ENCODE results near the gene TSPAN32.

Gene TSPAN32

DNA sequence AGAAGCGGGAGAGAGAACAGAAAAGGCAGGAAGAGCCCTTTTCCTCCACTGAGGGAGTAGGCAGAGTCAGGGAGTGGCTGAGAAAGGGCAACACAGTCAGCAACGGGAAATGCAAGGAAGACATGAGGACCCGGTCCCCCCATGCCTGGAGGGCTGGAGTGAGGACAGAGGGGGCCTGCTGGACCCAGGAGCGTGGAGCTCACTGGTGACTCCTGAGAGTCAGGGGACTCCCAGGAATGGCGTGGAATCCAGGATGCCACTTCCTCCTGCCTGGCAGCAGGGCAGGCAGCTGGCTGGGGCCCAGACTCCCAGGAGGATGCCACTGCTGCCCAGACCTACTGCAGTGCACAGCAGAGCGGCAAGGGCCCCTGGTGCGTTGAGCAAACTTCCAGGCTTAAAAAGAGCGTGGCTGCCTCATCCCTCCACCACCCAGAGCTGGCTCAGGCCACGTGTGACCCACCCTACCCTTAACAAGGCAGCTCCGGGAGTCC lies 11.4 kb upstream of the TSPAN32 start:
- Histone ChIP-seq H3K4me3 (IDR thresholded peaks at IDR 0.05; ENCODE audit: insufficient read depth, low read depth, low read length) (no peak overlapping the region), H3K27me3 (ENCODE audit: insufficient read depth, low read depth) (peaks cover 67% of the 10 kb centered on the region), H4K20me1 (ENCODE audit: insufficient read depth) (no peaks in the 10 kb centered on the region), H3K27ac (no peak overlapping the region), H3K36me3 (ENCODE audit: insufficient read depth) (no peaks in the 10 kb centered on the region), H2AFZ (ENCODE audit: low read depth) (no peak overlapping the region), H3K79me2 (ENCODE audit: insufficient read depth, low read depth) (no peaks in the 10 kb centered on the region), H3K4me1 (ENCODE audit: low read depth, poor library complexity, severe bottlenecking) (no peaks in the 10 kb centered on the region), H3K4me2 (no peak overlapping the region), H3K9ac (no peak overlapping the region)
- TF ChIP-seq CTCF (conservative IDR thresholded peaks at IDR 0.05; ENCODE audit: low read depth, low read length) = no peak

GRCh38 chr11:2293531-2293971 lies 8.3 kb upstream of the TSPAN32 start:
- Histone ChIP-seq H3K27me3 (ENCODE audit: insufficient read depth, low read depth) (peaks cover 75% of the 10 kb centered on the region), H3K4me1 (ENCODE audit: low read depth, poor library complexity, severe bottlenecking) (no peaks in the 10 kb centered on the region), H3K27ac (no peak overlapping the region), H3K4me2 (no peak overlapping the region), H3K79me2 (ENCODE audit: insufficient read depth, low read depth) (no peaks in the 10 kb centered on the region), H3K9ac (no peak overlapping the region), H2AFZ (ENCODE audit: low read depth) (no peak overlapping the region), H3K36me3 (ENCODE audit: insufficient read depth) (no peaks in the 10 kb centered on the region), H4K20me1 (ENCODE audit: insufficient read depth) (no peaks in the 10 kb centered on the region), H3K4me3 (IDR thresholded peaks at IDR 0.05; ENCODE audit: insufficient read depth, low read depth, low read length) (no peak overlapping the region)
- no peak for TF ChIP-seq CTCF (conservative IDR thresholded peaks at IDR 0.05; ENCODE audit: low read depth, low read length)

GRCh38 chr11:2293984-2294925 lies 7.6 kb upstream of the TSPAN32 start:
- no peaks in the 10 kb centered on the region for H3K36me3 ChIP-seq (ENCODE audit: insufficient read depth)
- H3K27me3 ChIP-seq (ENCODE audit: insufficient read depth, low read depth) = peaks cover 72% of the 10 kb centered on the region
- no peak for TF ChIP-seq CTCF (conservative IDR thresholded peaks at IDR 0.05; ENCODE audit: low read depth, low read length)
- no peaks in the 10 kb centered on the region for H4K20me1 ChIP-seq (ENCODE audit: insufficient read depth)
- no peak overlapping the region for H3K4me2 ChIP-seq
- no peak overlapping the region for H3K9ac ChIP-seq
- H2AFZ ChIP-seq (ENCODE audit: low read depth) = no peak overlapping the region
- H3K4me3 ChIP-seq (IDR thresholded peaks at IDR 0.05; ENCODE audit: insufficient read depth, low read depth, low read length) = no peak overlapping the region
- H3K79me2 ChIP-seq (ENCODE audit: insufficient read depth, low read depth) = no peaks in the 10 kb centered on the region
- H3K27ac ChIP-seq = no peak overlapping the region
- no peaks in the 10 kb centered on the region for H3K4me1 ChIP-seq (ENCODE audit: low read depth, poor library complexity, severe bottlenecking)

DNA sequence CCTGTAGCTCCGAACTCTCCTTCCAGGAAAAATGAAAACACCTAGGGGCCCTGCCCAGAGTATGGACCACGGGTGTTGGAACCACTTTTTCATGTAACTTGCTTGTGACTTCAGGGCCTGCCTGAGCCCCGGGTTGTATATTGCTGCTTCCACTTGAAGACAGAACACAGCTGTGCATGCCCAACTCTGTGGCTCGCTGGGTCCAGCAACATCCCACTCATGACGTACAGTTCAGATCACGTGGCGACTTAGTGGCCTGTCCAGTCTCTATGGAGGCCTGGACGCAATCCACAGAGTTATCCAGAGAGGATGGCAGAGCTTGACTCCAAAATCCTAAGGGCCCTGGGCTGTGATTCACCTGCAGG lies 6.9 kb upstream of the TSPAN32 start:
- no peaks in the 10 kb centered on the region for H3K79me2 ChIP-seq (ENCODE audit: insufficient read depth, low read depth)
- H3K4me2 ChIP-seq = no peak overlapping the region
- no peak overlapping the region for H3K9ac ChIP-seq
- H3K4me1 ChIP-seq (ENCODE audit: low read depth, poor library complexity, severe bottlenecking) = no peaks in the 10 kb centered on the region
- H4K20me1 ChIP-seq (ENCODE audit: insufficient read depth) = no peaks in the 10 kb centered on the region
- no peak for TF ChIP-seq CTCF (conservative IDR thresholded peaks at IDR 0.05; ENCODE audit: low read depth, low read length)
- H3K27ac ChIP-seq = no peak overlapping the region
- no peaks in the 10 kb centered on the region for H3K36me3 ChIP-seq (ENCODE audit: insufficient read depth)
- peaks cover 65% of the 10 kb centered on the region for H3K27me3 ChIP-seq (ENCODE audit: insufficient read depth, low read depth)
- H2AFZ ChIP-seq (ENCODE audit: low read depth) = no peak overlapping the region
- H3K4me3 ChIP-seq (IDR thresholded peaks at IDR 0.05; ENCODE audit: insufficient read depth, low read depth, low read length) = no peak overlapping the region

All from KMS-11 (cell line).